GM13977 (cell line): ENCODE measurements around the gene CRMP1.
"Not testable (repeated sequence)": the region's sequence is repeated elsewhere in the genome, so short reads cannot be mapped to it uniquely, and the experiment has no call there.

ENCODE experiments used
- DNase-seq: peaks from one replicate; pipeline ENCODE4 v3.0.0; 2012; ENCODE audit warnings: low spot score
- in situ Hi-C: fragments of 300-500 bp; cut with MboI; formaldehyde crosslinking; loops from one replicate; pipeline ENCODE4 v1.12.0; 2022; ENCODE audit warnings: low sequenced_read_pairs, low pct_unique_long_range_greater_than_20kb, mixed read lengths, inconsistent platforms; ENCODE audit not compliant: unreplicated experiment
- TF ChIP-seq, protein P1 (sequence below): IDR thresholded peaks from 2 replicates; pipeline ENCODE4 v1.5.1; 2012; ENCODE audit warnings: mild to moderate bottlenecking, control low read depth; ENCODE audit not compliant: insufficient read depth; ENCODE audit errors: extremely low read depth, missing control alignments

CRMP1 gene

DNA sequence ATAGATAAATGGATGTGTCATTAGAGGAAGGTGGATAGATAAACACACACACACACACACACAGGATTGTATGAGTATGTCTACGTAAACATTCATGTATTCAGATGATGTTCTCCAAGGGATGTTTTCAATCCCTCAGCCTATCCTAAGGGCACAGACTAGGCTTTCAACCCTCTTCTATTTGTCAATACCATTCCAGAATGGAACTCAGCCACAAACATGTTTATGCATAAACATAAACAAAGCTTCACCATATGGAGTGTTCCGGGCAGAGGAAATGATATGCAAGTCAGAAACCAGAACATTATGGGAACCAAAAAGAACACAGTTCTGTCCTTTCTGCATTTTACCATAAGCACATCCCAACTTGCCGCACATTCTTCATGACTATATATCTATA, 25.0 kb downstream of the CRMP1 start:
- DNase-seq, result no peak
- in situ Hi-C loops, result no loop called here
- TF ChIP-seq, protein P1, sequence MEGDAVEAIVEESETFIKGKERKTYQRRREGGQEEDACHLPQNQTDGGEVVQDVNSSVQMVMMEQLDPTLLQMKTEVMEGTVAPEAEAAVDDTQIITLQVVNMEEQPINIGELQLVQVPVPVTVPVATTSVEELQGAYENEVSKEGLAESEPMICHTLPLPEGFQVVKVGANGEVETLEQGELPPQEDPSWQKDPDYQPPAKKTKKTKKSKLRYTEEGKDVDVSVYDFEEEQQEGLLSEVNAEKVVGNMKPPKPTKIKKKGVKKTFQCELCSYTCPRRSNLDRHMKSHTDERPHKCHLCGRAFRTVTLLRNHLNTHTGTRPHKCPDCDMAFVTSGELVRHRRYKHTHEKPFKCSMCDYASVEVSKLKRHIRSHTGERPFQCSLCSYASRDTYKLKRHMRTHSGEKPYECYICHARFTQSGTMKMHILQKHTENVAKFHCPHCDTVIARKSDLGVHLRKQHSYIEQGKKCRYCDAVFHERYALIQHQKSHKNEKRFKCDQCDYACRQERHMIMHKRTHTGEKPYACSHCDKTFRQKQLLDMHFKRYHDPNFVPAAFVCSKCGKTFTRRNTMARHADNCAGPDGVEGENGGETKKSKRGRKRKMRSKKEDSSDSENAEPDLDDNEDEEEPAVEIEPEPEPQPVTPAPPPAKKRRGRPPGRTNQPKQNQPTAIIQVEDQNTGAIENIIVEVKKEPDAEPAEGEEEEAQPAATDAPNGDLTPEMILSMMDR, result no peak

DNA sequence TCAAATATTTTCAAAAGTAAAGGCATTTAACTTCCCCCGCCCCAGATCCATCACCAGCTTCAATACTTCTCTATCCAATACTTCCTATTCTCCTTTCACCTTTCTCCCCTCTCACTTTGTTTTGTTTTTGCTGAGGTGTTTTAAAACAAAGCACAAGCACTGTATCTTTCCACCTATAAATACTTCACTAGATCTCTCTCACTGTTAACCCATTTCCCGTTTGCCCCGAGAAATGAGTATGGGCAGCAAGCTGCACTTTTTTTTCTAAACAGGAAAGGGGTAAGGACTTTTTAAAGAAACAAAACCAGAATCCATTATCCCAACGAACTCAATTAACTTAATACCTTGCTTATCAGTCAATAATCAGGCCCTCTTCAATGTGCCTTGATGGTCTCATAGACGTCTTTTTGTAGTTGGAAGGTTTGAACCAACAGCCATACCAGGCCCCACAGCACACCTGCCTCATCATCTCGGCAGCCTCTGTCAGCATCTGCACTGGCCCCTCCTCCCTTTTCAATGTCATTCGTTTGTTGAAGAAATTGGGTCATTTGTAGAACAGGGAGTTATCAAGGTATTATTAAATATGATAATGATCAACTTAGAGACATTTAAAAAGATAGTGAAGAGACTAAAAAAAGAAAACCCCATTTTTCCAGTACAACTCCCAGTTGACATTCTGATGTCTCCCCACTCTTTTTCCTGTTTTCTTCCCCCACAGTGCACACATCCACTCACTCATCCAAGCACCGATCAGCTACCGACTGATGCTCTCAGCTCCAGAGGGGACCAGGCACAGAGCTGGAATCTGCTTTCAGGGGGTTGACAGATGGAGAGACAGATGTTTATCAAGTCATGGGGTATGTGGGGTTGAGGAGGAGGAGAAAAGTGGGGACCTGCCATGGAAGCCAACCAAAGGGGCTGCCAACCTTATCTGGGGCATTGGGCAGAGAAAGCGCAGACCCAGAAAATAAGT, 25.8 kb downstream of the CRMP1 start:
- DNase-seq, result no peak
- in situ Hi-C loops, result no loop called here
- TF ChIP-seq, protein P1, result no peak

GRCh38 chr4:5865896-5866599, 26.8 kb downstream of the CRMP1 start:
- DNase-seq, result no peak
- in situ Hi-C loops, result no loop called here
- TF ChIP-seq, protein P1, result no peak

DNA sequence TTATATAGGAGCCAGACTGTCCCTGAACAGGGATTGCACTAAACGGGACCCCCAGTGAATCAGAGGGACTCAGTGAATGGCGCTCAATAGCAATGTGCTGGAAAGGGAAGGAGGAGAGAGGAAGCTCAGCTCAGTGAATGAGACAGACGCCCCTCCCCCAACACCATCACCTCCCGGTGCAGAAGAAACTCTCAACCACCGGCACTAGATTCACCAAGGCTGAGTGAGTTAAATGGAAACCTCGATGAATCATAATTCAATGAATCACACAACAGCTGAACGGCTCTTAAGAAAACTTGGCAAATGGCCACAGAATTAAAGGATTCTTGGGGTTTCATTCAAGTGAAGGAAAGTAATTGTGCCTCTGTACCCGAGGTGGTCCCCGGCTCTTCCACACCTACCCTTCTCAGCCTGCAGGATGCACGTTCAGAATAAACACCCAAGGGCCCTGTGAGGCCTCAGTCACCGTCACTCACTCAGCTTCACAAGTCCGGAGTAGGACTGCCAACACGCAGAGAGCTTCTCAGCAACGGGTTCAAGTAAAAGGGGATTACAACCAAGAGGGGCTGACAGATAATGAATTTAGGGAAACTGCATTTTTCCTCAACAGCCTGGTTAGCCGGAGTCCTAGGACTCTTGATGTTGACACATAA, 29.3 kb downstream of the CRMP1 start:
- TF ChIP-seq, protein P1, result no peak
- in situ Hi-C loops, result no loop called here
- DNase-seq, result no peak

DNA sequence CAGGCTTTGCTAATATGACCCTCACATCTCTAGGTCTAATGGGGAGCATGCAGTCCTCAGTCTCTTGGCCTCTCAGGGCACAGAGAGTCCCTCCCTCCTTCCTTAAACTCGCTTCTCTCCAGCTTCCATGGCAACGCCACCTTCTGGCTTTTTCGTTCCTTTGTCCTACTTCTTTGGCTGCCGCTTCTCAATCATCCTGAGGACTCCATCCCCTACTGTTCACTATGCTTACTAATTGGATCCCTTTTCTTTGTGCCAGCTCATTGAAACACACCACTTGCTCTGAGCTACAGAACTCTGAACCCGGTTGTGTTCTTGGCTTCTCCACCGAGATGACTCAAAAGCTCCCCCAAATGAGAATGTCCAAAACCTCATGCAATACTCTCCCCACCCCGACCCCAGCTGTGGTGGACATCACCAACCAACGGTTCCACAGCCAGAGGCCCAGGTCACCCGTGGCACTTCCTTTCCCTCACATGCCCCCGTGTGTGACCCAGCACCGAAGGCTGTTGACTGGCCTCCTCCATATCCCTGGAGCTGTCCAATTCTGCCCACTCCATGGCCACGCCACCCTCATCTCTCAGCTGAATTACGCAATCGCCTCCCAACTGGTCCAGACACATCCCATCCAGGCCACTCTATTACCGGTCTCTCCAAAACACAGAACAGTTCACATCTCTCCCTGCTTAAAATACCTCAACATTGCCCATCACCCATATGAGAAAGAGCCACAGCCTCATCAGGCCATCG, 34.7 kb downstream of the CRMP1 start:
- TF ChIP-seq, protein P1, result no peak
- in situ Hi-C loops, result no loop called here
- DNase-seq, result no peak

GRCh38 chr4:5857199-5857598, 35.7 kb downstream of the CRMP1 start:
- no peak for DNase-seq
- TF ChIP-seq, protein P1, result no peak
- in situ Hi-C loops, result no loop called here

GRCh38 chr4:5856362-5856761, 36.5 kb downstream of the CRMP1 start:
- DNase-seq, in situ Hi-C loops: not testable (repeated sequence)
